ENCODE data around the gene GPC3. TPM values are rescaled to one million over a fixed set of nuclear protein-coding genes. Genes with fewer than 3 reads are reported as not detected.
"Not testable (repeated sequence)": the region's sequence is repeated elsewhere in the genome, so short reads cannot be mapped to it uniquely, and the experiment has no call there.

Gene GPC3
- total RNA-seq, 4 donors from 2014 or later, result 8.4 to 28.2 (median 20.4) TPM

DNA sequence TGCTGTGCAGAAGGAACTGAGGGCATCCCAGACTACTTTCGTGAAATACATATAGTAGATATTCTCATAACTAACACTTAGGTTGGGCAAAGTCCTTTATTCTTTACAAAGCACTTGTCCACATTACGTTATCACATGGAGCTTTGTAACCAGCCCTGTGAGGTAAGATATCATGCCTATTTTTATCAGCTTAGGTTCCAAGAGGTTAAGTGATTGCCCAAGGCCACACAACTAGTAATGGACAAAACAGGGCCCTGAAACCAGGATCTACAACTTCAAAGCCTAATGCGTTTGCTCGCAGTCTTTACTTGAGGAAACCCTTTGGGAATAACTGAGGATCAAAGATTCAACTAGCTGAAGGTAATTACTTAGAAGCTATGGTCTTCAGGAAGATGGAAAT, 261.5 kb downstream of the GPC3 start:
- Histone ChIP-seq H3K27ac (no peak overlapping the region), H3K4me3 (replicated peaks in 1 of 3) (no peak overlapping the region), H3K9me3 (no peaks in the 10 kb centered on the region), H3K36me3 (no peaks in the 10 kb centered on the region), H3K27me3 (no peaks in the 10 kb centered on the region), H3K4me1 (no peaks in the 10 kb centered on the region)
- TF ChIP-seq, protein P1, sequence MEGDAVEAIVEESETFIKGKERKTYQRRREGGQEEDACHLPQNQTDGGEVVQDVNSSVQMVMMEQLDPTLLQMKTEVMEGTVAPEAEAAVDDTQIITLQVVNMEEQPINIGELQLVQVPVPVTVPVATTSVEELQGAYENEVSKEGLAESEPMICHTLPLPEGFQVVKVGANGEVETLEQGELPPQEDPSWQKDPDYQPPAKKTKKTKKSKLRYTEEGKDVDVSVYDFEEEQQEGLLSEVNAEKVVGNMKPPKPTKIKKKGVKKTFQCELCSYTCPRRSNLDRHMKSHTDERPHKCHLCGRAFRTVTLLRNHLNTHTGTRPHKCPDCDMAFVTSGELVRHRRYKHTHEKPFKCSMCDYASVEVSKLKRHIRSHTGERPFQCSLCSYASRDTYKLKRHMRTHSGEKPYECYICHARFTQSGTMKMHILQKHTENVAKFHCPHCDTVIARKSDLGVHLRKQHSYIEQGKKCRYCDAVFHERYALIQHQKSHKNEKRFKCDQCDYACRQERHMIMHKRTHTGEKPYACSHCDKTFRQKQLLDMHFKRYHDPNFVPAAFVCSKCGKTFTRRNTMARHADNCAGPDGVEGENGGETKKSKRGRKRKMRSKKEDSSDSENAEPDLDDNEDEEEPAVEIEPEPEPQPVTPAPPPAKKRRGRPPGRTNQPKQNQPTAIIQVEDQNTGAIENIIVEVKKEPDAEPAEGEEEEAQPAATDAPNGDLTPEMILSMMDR (IDR thresholded peaks at IDR 0.05), result no peak
- 92 to 98% methylated on average over 4 of the region's 4 CpGs for WGBS, 2 donors
- DNase-seq, result no peak
- intact Hi-C loops (cut with DNase I), result no loop called here

DNA sequence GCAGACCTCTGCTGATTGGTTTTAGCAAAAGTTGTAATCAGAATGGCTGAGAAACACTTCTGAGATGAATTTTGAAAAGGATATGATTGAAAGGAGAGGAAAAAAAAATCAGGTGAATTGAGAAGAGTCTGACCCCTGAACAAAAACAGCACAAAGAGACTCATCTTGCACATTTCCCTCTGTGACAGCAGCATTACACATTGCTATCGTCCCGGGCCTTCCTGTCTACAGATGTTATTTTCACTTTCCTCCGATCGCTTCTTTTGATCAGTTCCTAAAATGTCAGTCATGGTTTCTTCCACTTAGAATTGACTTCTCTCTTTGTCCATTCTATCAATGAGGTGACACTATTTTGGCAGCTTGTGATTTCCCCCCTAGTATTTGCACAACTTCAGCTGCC, 262.6 kb downstream of the GPC3 start:
- Histone ChIP-seq H3K27me3 (no peaks in the 10 kb centered on the region), H3K9me3 (no peaks in the 10 kb centered on the region), H3K4me1 (no peaks in the 10 kb centered on the region), H3K36me3 (no peaks in the 10 kb centered on the region), H3K4me3 (replicated peaks in 1 of 3) (no peak overlapping the region), H3K27ac (no peak overlapping the region)
- 88 to 93% methylated on average over 4 of the region's 4 CpGs for WGBS, 2 donors
- intact Hi-C loops (cut with DNase I), result no loop called here
- no peak for TF ChIP-seq POLR2A (IDR thresholded peaks at IDR 0.05)
- TF ChIP-seq, protein P1 (IDR thresholded peaks at IDR 0.05), result no peak
- DNase-seq, result no peak

- H3K9me3 ChIP-seq; DNase-seq; H3K36me3 ChIP-seq; H3K27ac ChIP-seq; H3K4me1 ChIP-seq; H3K27me3 ChIP-seq; H3K4me3 ChIP-seq (replicated peaks in 1 of 3); intact Hi-C loops (cut with DNase I): not testable (repeated sequence)
- WGBS, 2 donors, result 92 to 95% methylated on average over 3 of the region's 3 CpGs
Measured at GRCh38 chrX:133720269-133720668, 265.1 kb downstream of the GPC3 start.

DNA sequence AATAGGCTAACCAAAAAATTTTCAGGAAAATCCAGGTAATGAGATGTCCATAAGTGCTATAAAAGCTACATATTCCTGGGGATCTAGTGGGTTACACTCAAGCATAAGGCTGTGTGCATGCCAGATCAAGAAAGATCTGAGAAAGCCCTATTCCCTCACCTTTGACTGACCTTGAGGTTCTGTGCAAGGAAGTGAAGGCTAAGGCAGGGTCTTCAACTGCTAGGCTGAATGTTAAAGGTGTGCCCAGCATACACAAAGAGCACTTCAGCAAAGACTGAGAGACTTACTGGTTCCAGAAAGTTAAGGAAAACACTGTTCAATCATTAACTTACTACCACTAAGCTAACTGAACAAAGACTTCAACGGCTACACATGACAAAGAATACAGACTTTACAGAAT, 269.7 kb downstream of the GPC3 start:
- 90 to 100% methylated on average over 1 of the region's 1 CpG for WGBS, 2 donors
- H3K4me1 ChIP-seq, result no peaks in the 10 kb centered on the region
- H3K4me3 ChIP-seq (replicated peaks in 1 of 3), result no peak overlapping the region
- H3K9me3 ChIP-seq, result no peaks in the 10 kb centered on the region
- no peak for TF ChIP-seq POLR2A (IDR thresholded peaks at IDR 0.05)
- TF ChIP-seq, protein P1 (IDR thresholded peaks at IDR 0.05), result no peak
- intact Hi-C loops (cut with DNase I), result no loop called here
- H3K27me3 ChIP-seq, result no peaks in the 10 kb centered on the region
- H3K36me3 ChIP-seq, result no peaks in the 10 kb centered on the region
- no peak overlapping the region for H3K27ac ChIP-seq
- no peak for DNase-seq

GRCh38 chrX:133709501-133709900, 275.9 kb downstream of the GPC3 start:
- H3K27me3 ChIP-seq, result no peaks in the 10 kb centered on the region
- no peak overlapping the region for H3K4me3 ChIP-seq (replicated peaks in 1 of 3)
- intact Hi-C loops (cut with DNase I), result no loop called here
- no peak overlapping the region for H3K27ac ChIP-seq
- no peaks in the 10 kb centered on the region for H3K36me3 ChIP-seq
- H3K4me1 ChIP-seq, result no peaks in the 10 kb centered on the region
- 91 to 95% methylated on average over 1 of the region's 1 CpG for WGBS, 2 donors
- no peak for DNase-seq
- no peak for TF ChIP-seq POLR2A (IDR thresholded peaks at IDR 0.05)
- TF ChIP-seq, protein P1 (IDR thresholded peaks at IDR 0.05), result no peak
- no peaks in the 10 kb centered on the region for H3K9me3 ChIP-seq

GRCh38 chrX:133706890-133707289, 278.5 kb downstream of the GPC3 start:
- Histone ChIP-seq H3K4me3 (replicated peaks in 1 of 3) (no peak overlapping the region), H3K27me3 (no peaks in the 10 kb centered on the region), H3K36me3 (no peaks in the 10 kb centered on the region), H3K4me1 (no peaks in the 10 kb centered on the region), H3K9me3 (no peaks in the 10 kb centered on the region), H3K27ac (no peak overlapping the region)
- DNase-seq, result no peak
- TF ChIP-seq, protein P1 (IDR thresholded peaks at IDR 0.05), result no peak
- no peak for TF ChIP-seq POLR2A (IDR thresholded peaks at IDR 0.05)
- 91 to 95% methylated on average over 1 of the region's 1 CpG for WGBS, 2 donors
- intact Hi-C loops (cut with DNase I), result no loop called here

Measured in thyroid gland (tissue), 4 donors.